Muscle of leg (tissue), 11 donors: ENCODE measurements around the gene DGKA. TPM values are rescaled to one million over a fixed set of nuclear protein-coding genes. Genes with fewer than 3 reads are reported as not detected.

Experiments
- DNase-seq: peaks from one replicate; pipeline ENCODE4 v3.0.0; 2013
- H3K27ac ChIP-seq: one replicate; pipeline ENCODE4 v1.5.1; 2013; ENCODE audit warnings: mild to moderate bottlenecking, low read length, control low read depth
- H3K27me3 ChIP-seq: one replicate; pipeline ENCODE4 v1.6.1; 2013; ENCODE audit warnings: low read length; ENCODE audit not compliant: control insufficient read depth, insufficient read depth
- H3K36me3 ChIP-seq: one replicate; pipeline ENCODE4 v1.6.1; 2013; ENCODE audit warnings: low read length; ENCODE audit not compliant: control insufficient read depth, insufficient read depth
- H3K4me1 ChIP-seq: one replicate; pipeline ENCODE4 v1.6.1; 2013; ENCODE audit warnings: low read length; ENCODE audit not compliant: control insufficient read depth, insufficient read depth
- H3K4me3 ChIP-seq: one replicate; pipeline ENCODE4 v1.5.1; 2013; ENCODE audit warnings: low read length, control low read depth
- H3K9me3 ChIP-seq: replicated peaks from 2 replicates; pipeline ENCODE4 v1.6.1; 2013; ENCODE audit warnings: low read depth, low read length; ENCODE audit not compliant: control insufficient read depth
- WGBS: methylation state at CpG from one replicate; pipeline ENCODE4 v1.1.5; 2013; ENCODE audit warnings: missing lambda C conversion rate; ENCODE audit not compliant: insufficient coverage; 5-methylcytosine and 5-hydroxymethylcytosine counted together
- polyA plus RNA-seq, 8 donors: library from polyadenylated mRNA; unstranded; fragments of 120-200 nt; gene quantifications; one replicate each; pipeline versions ENCODE4 v1.2.1 to v1.2.3, GENCODE V29; 2013; ENCODE audit warnings: inconsistent platforms in 1 of 8, low replicate concordance in 1 of 8; ENCODE audit not compliant: insufficient read length in 8 of 8, insufficient read depth in 1 of 8
- total RNA-seq: library from RNA; stranded (reverse); fragments of 120-200 nt; gene quantifications from one replicate; pipeline ENCODE4 v1.2.4, GENCODE V29; 2013

Gene DGKA
- total and polyA plus RNA-seq, 9 donors = 10.8 to 29.6 (median 14.8) TPM

DNA sequence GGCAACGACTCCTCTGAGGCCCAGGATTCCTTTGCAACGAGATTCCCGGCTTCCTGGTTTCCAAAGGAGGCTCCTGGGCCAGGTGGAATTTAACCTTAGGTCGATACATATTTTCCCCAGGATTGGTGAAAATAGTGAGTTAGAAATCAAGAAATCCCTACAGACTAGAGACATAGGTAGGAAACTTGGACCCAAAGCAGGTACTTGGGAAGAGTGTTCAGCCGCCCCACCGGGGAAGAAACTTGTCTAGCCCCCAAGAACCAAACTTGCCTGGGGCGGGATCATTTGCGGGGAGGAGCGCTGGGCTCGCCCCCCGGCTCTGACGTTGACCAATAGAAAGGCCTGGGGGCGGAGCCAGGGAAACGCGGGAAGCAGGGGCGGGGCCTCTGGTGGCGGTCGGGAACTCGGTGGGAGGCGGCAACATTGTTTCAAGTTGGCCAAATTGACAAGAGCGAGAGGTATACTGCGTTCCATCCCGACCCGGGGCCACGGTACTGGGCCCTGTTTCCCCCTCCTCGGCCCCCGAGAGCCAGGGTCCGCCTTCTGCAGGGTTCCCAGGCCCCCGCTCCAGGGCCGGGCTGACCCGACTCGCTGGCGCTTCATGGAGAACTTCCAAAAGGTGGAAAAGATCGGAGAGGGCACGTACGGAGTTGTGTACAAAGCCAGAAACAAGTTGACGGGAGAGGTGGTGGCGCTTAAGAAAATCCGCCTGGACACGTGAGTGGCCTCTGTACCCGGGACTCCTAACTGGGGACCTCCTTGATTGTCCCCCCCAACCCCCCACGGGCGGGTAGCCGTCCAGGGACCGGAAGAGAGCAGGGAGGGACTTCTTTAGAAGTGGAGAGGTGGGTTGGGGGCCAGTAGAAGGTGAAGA, 35.7 kb downstream of the DGKA start, which contains the start of gene CDK2:
TSS of gene CDK2 (plus strand) at position 423 of the 874 bp plus-strand sequence. CDS start at position 602, 179 bp downstream.
- DNase-seq = peak; percentile 95
- peaks cover 18% of the 10 kb centered on the region for H3K4me1 ChIP-seq
- peak within 1 kb of the TSS; percentile 98 for H3K4me3 ChIP-seq
- WGBS = 0% methylated on average over 28 of the region's 45 CpGs
- H3K9me3 ChIP-seq = no peaks in the 10 kb centered on the region
- H3K27ac ChIP-seq = peak within 1 kb of the TSS; percentile 92
- H3K27me3 ChIP-seq = no peaks in the 10 kb centered on the region
- peaks cover 19% of the 10 kb centered on the region for H3K36me3 ChIP-seq

DNA sequence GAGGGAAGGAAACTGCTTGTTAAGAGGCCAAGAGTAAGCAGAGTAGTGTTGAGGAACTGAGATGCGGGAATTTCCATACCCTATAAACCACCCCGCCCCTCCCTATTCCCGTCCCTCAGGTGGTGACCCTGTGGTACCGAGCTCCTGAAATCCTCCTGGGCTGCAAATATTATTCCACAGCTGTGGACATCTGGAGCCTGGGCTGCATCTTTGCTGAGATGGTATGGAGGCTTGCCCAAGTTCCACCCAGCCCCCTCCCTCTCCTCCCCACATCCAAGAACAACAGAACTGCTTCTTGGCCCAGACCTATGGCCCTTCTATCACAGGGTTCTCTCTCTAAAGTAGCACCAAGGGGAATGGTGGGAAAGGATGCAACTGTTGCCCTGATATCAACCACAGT, 38.4 kb downstream of the DGKA start:
- H3K9me3 ChIP-seq = no peaks in the 10 kb centered on the region
- DNase-seq = no peak
- no peak overlapping the region for H3K4me3 ChIP-seq
- peaks cover 24% of the 10 kb centered on the region for H3K4me1 ChIP-seq
- no peak overlapping the region for H3K27ac ChIP-seq
- WGBS = no CpG with 5 or more reads among the region's 4 CpGs
- H3K27me3 ChIP-seq = no peaks in the 10 kb centered on the region
- peaks cover 20% of the 10 kb centered on the region for H3K36me3 ChIP-seq

DNA sequence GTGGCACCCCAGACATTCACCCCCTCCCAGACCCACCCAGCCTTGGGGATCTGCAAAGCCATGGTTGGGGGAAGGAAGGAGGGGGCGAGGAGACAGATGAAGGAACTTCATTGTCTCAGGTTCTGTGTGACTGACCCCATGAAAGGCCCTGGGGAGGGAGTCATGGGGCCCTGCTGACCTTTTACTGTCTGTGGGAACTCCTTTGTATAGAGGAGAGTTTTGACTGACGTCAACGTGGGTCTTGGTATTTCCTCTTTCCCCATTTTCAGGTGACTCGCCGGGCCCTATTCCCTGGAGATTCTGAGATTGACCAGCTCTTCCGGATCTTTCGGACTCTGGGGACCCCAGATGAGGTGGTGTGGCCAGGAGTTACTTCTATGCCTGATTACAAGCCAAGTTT, 39.8 kb downstream of the DGKA start:
- peaks cover 20% of the 10 kb centered on the region for H3K36me3 ChIP-seq
- no peak overlapping the region for H3K27ac ChIP-seq
- WGBS = 88% methylated on average over 3 of the region's 7 CpGs
- DNase-seq = no peak
- H3K9me3 ChIP-seq = no peaks in the 10 kb centered on the region
- H3K27me3 ChIP-seq = no peaks in the 10 kb centered on the region
- H3K4me1 ChIP-seq = peaks cover 29% of the 10 kb centered on the region
- no peak overlapping the region for H3K4me3 ChIP-seq

DNA sequence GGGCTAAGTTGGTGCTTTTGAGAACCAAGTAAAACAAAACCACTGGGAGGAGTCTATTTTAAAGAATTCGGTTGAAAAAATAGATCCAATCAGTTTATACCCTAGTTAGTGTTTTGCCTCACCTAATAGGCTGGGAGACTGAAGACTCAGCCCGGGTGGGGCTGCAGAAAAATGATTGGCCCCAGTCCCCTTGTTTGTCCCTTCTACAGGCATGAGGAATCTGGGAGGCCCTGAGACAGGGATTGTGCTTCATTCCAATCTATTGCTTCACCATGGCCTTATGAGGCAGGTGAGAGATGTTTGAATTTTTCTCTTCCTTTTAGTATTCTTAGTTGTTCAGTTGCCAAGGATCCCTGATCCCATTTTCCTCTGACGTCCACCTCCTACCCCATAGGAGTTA, 41.1 kb downstream of the DGKA start:
- H3K27me3 ChIP-seq = no peaks in the 10 kb centered on the region
- WGBS = 60% methylated on average over 1 of the region's 3 CpGs
- H3K4me1 ChIP-seq = peaks cover 21% of the 10 kb centered on the region
- no peaks in the 10 kb centered on the region for H3K9me3 ChIP-seq
- H3K36me3 ChIP-seq = peaks cover 30% of the 10 kb centered on the region
- H3K4me3 ChIP-seq = no peak overlapping the region
- no peak for DNase-seq
- H3K27ac ChIP-seq = peak overlapping the region; percentile 98

DNA sequence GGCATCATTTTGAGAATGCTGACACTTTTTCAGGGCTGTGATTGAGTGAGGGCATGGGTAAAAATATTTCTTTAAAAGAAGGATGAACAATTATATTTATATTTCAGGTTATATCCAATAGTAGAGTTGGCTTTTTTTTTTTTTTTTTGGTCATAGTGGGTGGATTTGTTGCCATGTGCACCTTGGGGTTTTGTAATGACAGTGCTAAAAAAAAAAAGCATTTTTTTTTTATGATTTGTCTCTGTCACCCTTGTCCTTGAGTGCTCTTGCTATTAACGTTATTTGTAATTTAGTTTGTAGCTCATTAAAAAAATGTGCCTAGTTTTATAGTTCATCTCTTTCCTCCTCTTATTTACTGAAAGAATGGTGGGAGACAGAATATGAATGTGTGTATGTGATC, 41.5 kb downstream of the DGKA start:
- Histone ChIP-seq H3K9me3 (no peaks in the 10 kb centered on the region), H3K4me3 (peak overlapping the region; percentile 64), H3K4me1 (peaks cover 17% of the 10 kb centered on the region), H3K36me3 (peaks cover 31% of the 10 kb centered on the region), H3K27ac (peak overlapping the region; percentile 98), H3K27me3 (no peaks in the 10 kb centered on the region)
- no CpG with 5 or more reads among the region's 1 CpG for WGBS
- DNase-seq = no peak

DNA sequence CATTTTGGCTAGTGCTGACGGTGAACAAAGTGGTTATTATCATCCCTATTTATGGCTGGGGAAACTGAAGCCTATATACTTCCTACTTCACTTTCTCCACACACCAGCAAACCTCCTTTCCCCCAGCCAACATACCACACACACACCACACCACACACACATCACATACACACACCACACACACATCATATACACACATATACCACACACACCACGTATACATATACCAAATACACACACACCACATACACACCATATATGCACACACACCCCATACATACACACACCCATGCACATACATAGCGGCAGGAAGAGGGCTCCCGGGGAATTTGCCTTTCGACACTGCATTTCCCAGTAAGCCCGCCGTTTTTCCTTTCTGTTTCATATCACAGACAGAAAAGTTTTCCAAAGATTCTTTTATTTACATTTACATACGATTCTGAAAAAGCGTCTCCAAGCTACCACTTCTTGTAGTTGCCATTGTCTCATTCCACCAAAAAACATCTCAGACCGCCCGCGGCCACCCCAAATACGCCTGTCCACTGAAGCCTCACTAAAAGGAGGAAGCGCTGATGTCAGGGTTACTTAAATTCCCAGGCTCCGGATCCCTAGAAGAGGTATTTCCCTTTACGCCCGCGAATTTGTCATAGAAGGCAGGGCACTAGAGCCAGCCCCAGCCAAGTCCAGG, 42.1 kb downstream of the DGKA start:
- no peaks in the 10 kb centered on the region for H3K9me3 ChIP-seq
- no peaks in the 10 kb centered on the region for H3K27me3 ChIP-seq
- H3K36me3 ChIP-seq = peaks cover 34% of the 10 kb centered on the region
- no peak for DNase-seq
- peaks cover 13% of the 10 kb centered on the region for H3K4me1 ChIP-seq
- under 1% methylated on average over 16 of the region's 18 CpGs for WGBS
- peak overlapping the region; percentile 64 for H3K4me3 ChIP-seq
- peak overlapping the region; percentile 98 for H3K27ac ChIP-seq

DNA sequence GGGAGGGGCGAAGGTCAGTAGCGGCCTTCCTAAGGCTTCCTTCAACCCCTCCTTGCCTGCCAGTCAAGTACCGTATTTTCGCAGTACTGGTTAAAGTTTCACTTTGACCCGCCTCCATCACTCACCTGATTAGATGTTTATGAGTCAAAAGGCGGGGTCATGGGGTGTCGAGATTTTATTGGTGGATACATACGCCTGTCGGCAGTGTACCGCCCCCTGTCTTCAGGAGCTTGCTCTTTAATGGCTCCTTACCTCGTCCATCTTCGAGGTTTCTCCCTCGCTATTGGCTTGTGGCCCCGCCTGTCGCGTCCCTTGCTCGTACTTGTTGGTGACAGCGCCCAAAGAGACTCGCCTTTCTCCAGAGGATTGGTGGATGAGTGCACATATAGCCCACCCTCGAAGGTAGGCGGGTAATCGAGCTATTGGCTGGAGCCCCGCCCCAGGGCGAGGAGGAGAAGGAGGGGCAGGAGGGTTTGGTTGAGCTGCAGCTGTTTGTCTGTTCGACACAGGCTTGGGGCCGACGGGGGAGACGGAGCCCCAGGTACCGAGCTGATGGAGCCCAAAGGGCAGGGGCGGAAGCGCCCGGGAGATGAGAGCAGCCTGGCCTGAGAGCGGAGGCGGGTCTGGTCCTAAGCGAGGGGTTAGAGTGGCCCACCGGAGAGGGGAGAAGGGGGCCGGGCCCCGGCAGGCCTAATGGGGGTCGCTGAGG, 42.8 kb downstream of the DGKA start, which contains the start of gene RAB5B:
TSS of gene RAB5B (plus strand) at position 480 of the 709 bp plus-strand sequence. CDS start 12,883 bp downstream, outside the sequence.
- H3K36me3 ChIP-seq = peaks cover 33% of the 10 kb centered on the region
- no peaks in the 10 kb centered on the region for H3K9me3 ChIP-seq
- peak; percentile 100 for DNase-seq
- no peaks in the 10 kb centered on the region for H3K27me3 ChIP-seq
- H3K4me3 ChIP-seq = peak within 1 kb of the TSS; percentile 78
- peak within 1 kb of the TSS; percentile 98 for H3K27ac ChIP-seq
- H3K4me1 ChIP-seq = peaks cover 13% of the 10 kb centered on the region
- WGBS = 0% methylated on average over 27 of the region's 39 CpGs

DNA sequence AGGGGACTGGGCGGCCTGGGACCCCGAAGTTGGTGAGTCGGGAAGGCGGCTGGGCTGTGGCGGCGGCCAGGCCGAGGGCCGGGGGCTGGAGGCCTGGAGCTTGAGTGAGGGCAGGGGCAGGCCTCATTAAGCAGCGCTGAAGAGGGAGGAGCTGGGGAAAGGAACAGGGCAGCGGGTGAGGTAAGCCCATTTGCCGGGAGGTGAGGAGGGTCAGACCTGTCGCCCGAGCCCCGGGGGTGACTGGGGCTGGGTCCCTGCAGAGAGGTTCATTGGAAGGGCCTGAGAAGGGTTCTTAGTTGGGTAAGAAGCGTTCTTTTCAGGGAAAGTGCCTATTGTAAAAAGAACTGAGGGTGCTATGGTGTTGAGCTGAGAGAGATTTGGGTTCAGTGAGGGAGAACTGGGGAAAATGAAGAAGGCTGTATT, 43.4 kb downstream of the DGKA start:
- peak; percentile 69 for DNase-seq
- H3K4me3 ChIP-seq = peak overlapping the region; percentile 78
- peaks cover 35% of the 10 kb centered on the region for H3K36me3 ChIP-seq
- no peaks in the 10 kb centered on the region for H3K9me3 ChIP-seq
- peak overlapping the region; percentile 92 for H3K27ac ChIP-seq
- H3K4me1 ChIP-seq = peaks cover 13% of the 10 kb centered on the region
- 0% methylated on average over 14 of the region's 15 CpGs for WGBS
- no peaks in the 10 kb centered on the region for H3K27me3 ChIP-seq

DNA sequence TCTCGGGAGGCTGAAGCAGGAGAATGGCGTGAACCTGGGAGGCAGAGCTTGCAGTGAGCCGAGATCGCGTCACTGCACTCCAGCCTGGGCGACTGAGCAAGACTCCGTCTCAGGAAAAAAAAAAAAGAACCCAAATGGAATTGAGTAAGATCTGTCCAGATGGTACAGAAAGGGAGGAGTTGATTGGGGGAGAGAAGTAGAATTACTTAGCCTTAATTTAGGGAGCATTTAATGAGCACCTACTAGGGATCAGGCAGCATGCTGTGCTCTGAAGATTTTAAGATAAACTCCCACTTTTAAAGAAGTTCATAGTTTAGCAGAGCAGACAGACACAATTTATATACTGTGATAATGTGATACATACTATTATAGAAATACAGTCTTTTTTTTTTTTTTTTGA, 47.4 kb downstream of the DGKA start:
- no peaks in the 10 kb centered on the region for H3K9me3 ChIP-seq
- no peaks in the 10 kb centered on the region for H3K27me3 ChIP-seq
- H3K27ac ChIP-seq = no peak overlapping the region
- no peak for DNase-seq
- 94% methylated on average over 7 of the region's 7 CpGs for WGBS
- H3K36me3 ChIP-seq = peaks cover 37% of the 10 kb centered on the region
- H3K4me3 ChIP-seq = no peak overlapping the region
- peaks cover 7% of the 10 kb centered on the region for H3K4me1 ChIP-seq

DNA sequence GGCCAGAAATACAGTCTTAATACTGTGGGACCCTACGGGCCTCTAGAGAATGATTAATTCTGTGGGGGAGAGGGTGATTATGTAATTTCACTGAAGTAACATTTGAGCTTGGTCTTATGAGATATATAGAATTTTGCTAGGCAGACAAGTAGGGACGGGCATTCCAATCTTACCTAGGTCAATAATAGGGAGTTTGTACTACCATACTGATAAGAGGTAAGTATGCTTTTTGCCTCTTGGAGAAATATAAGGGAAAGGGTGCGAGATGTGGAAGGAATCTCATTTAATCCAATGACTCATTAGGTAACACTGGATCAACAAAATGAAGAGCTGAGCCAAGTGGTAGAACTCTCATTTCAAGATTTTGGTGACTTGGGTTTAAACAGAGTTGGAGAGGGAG, 48.1 kb downstream of the DGKA start:
- Histone ChIP-seq H3K27ac (no peak overlapping the region), H3K4me1 (peaks cover 7% of the 10 kb centered on the region), H3K4me3 (no peak overlapping the region), H3K9me3 (no peaks in the 10 kb centered on the region), H3K27me3 (no peaks in the 10 kb centered on the region), H3K36me3 (peaks cover 44% of the 10 kb centered on the region)
- DNase-seq = no peak
- WGBS = no CpG with 5 or more reads among the region's 3 CpGs
